HCT116 (cell line): ENCODE results near the gene MUC5B. TPM values are rescaled to one million over a fixed set of nuclear protein-coding genes. Genes with fewer than 3 reads are reported as not detected.

ENCODE experiments used
- ATAC-seq: fragments of 200-7000 bp; cut with Tn5 transposase; 2 replicates; pipeline ENCODE4 v1.9.1; 2020; ENCODE audit warnings: mild to moderate bottlenecking, moderate library complexity
- BruUV-seq: library from RNA; stranded (reverse); fragments of 400-500 nt; replicated peaks from 2 replicates; lab custom pipeline; 2021; lab: Mats Ljungman, UMichigan
- CTCF ChIA-PET: fragments of 300-600 bp; sonication (Branson Sonifier 250); formaldehyde crosslinking; loops from one replicate; lab custom pipeline; 2021; ENCODE audit warnings: antibody characterized with exemption; lab: Charles Lee
- POLR2A ChIA-PET: fragments of 300-600, 350-600 bp; sonication (Branson Sonifier 250); formaldehyde crosslinking; loops from one replicate; lab custom pipeline; 2021; ENCODE audit warnings: antibody characterized with exemption; lab: Charles Lee
- RAD21 ChIA-PET, 2 experiments: fragments of 300-600 bp; sonication (Branson Sonifier 250); formaldehyde crosslinking; loops; one replicate each; lab custom pipeline; 2023; ENCODE audit warnings: low total read pairs in 2 of 2; ENCODE audit not compliant: uncharacterized antibody in 2 of 2, unreplicated experiment in 2 of 2, low non-redundant PET in 1 of 2; lab: Charles Lee
- DNase-seq: peaks from one replicate; pipeline ENCODE4 v3.0.0-alpha.2; 2010; ENCODE audit warnings: low read depth, low spot score
- H2AFZ ChIP-seq: fragments of 200-600 bp; shearing (Covaris generic), sonication (generic); 2 replicates; pipeline ENCODE4 v1.6.1; 2017; ENCODE audit warnings: low read depth, mixed run types, mixed read lengths, antibody characterized with exemption, low read length; ENCODE audit not compliant: poor library complexity, severe bottlenecking
- H3K27ac ChIP-seq: 2 replicates; pipeline ENCODE4 v1.5.1; 2012; ENCODE audit warnings: low read depth, low read length
- H3K27me3 ChIP-seq: fragments of 200-600 bp; sonication (generic); 2 replicates; pipeline ENCODE4 v1.6.1; 2016; ENCODE audit warnings: mixed run types, low read length, mixed read lengths; ENCODE audit not compliant: insufficient read depth
- H3K36me3 ChIP-seq, 2 experiments: fragments of 200-500 bp in 1 of 2; fragments of 200-600 bp in 1 of 2; sonication (Bioruptor generic) in 1 of 2; sonication (generic) in 1 of 2; 2 replicates each; pipeline versions ENCODE4 v1.5.1 to v1.6.1; 2014 to 2016; ENCODE audit warnings: low read length in 2 of 2, inconsistent platforms in 1 of 2, mixed read lengths in 1 of 2, mixed run types in 1 of 2; ENCODE audit not compliant: insufficient read depth in 2 of 2, control insufficient read depth in 1 of 2
- H3K4me1 ChIP-seq, 2 experiments: fragments of 200-600 bp in 1 of 2; sonication (generic) in 1 of 2; 2 replicates each; pipeline versions ENCODE4 v1.5.1 to v1.6.1; 2012 to 2017; ENCODE audit warnings: low read length in 2 of 2, inconsistent platforms in 1 of 2, mild to moderate bottlenecking in 1 of 2, mixed read lengths in 1 of 2, mixed run types in 1 of 2, moderate library complexity in 1 of 2; ENCODE audit not compliant: insufficient read depth in 2 of 2, control insufficient read depth in 1 of 2
- H3K4me2 ChIP-seq: fragments of 200-600 bp; sonication (generic); 2 replicates; pipeline ENCODE4 v1.6.1; 2017; ENCODE audit warnings: mixed run types, low read length, mixed read lengths
- H3K4me3 ChIP-seq, 2 experiments: fragments of 200-600 bp in 1 of 2; sonication (generic) in 1 of 2; replicated peaks in 1 of 2; 2 replicates each; pipeline ENCODE4 v1.5.1; 2011 to 2016; ENCODE audit warnings: low read length in 2 of 2, control low read depth in 1 of 2, low read depth in 1 of 2, mild to moderate bottlenecking in 1 of 2, mixed read lengths in 1 of 2, mixed run types in 1 of 2
- H3K79me2 ChIP-seq: fragments of 200-600 bp; sonication (generic); 2 replicates; pipeline ENCODE4 v1.6.1; 2017; ENCODE audit warnings: mild to moderate bottlenecking, mixed run types, low read length, moderate library complexity, mixed read lengths; ENCODE audit not compliant: insufficient read depth
- H3K9ac ChIP-seq: fragments of 200-600 bp; sonication (generic); 2 replicates; pipeline ENCODE4 v1.6.1; 2016; ENCODE audit warnings: low read length, mixed read lengths
- H3K9me2 ChIP-seq: fragments of 200-600 bp; sonication (generic), shearing (Covaris generic); 2 replicates; pipeline ENCODE4 v1.6.1; 2017; ENCODE audit warnings: mixed run types, mild to moderate bottlenecking, moderate library complexity; ENCODE audit not compliant: insufficient read depth
- H3K9me3 ChIP-seq, 2 experiments: fragments of 200-500 bp in 1 of 2; fragments of 200-600 bp in 1 of 2; sonication (Bioruptor generic) in 1 of 2; sonication (generic) in 1 of 2; 2 replicates each; pipeline ENCODE4 v1.6.1; 2014 to 2017; ENCODE audit warnings: low read length in 2 of 2, mixed read lengths in 2 of 2, inconsistent platforms in 1 of 2, low read depth in 1 of 2, mild to moderate bottlenecking in 1 of 2, mixed run types in 1 of 2, moderate library complexity in 1 of 2; ENCODE audit not compliant: control insufficient read depth in 1 of 2, insufficient read depth in 1 of 2
- H4K20me1 ChIP-seq: fragments of 200-600 bp; sonication (generic), shearing (Covaris generic); 2 replicates; pipeline ENCODE4 v1.6.1; 2017; ENCODE audit warnings: mixed run types, mild to moderate bottlenecking, moderate library complexity; ENCODE audit not compliant: insufficient read depth
- CBX3 ChIP-seq: IDR thresholded peaks from 2 replicates; pipeline ENCODE4 v1.6.1; 2012; ENCODE audit warnings: low read depth
- EZH2 ChIP-seq: fragments of 200-600 bp; sonication (generic); IDR thresholded peaks from 2 replicates; pipeline ENCODE4 v1.6.1; 2017; ENCODE audit warnings: antibody characterized with exemption, mixed run types
- POLR2AphosphoS5 ChIP-seq: IDR thresholded peaks from 2 replicates; pipeline ENCODE4 v1.6.1; 2011; ENCODE audit warnings: mild to moderate bottlenecking, low read depth, low read length, moderate library complexity
- SP1 ChIP-seq: IDR thresholded peaks from 2 replicates; pipeline ENCODE4 v1.6.1; 2012; ENCODE audit warnings: low read depth
- YY1 ChIP-seq: IDR thresholded peaks from 2 replicates; pipeline ENCODE4 v1.6.1; 2011; ENCODE audit warnings: low read length, low read depth, moderate library complexity, mild to moderate bottlenecking; ENCODE audit not compliant: insufficient replicate concordance; ENCODE audit errors: extremely low read depth
- ZFX ChIP-seq: fragments of 450-650 bp; IDR thresholded peaks from 2 replicates; pipeline ENCODE4 v1.6.1; 2017
- ZNF274 ChIP-seq: fragments of 200-500 bp; sonication (Bioruptor generic); IDR thresholded peaks from 2 replicates; pipeline ENCODE4 v1.6.1; 2014; ENCODE audit warnings: mild to moderate bottlenecking, low read depth, low read length, inconsistent platforms
- intact Hi-C: fragments of 100-400 bp; cut with micrococcal nuclease; formaldehyde crosslinking; loops from 2 replicates; pipeline ENCODE4 v1.10.0; 2022
- total RNA-seq: library from RNA; stranded (reverse); gene quantifications from one replicate; pipeline ENCODE4 v1.2.1, GENCODE V29; 2021; ENCODE audit not compliant: unreplicated experiment
- TF ChIP-seq, protein P1 (sequence below): IDR thresholded peaks from 2 replicates; pipeline ENCODE4 v1.6.1; 2012
- TF ChIP-seq, protein P2 (sequence below): IDR thresholded peaks from 2 replicates; pipeline ENCODE4 v1.6.1; 2011; ENCODE audit warnings: mild to moderate bottlenecking, low read length, moderate library complexity; ENCODE audit not compliant: insufficient replicate concordance; ENCODE audit errors: extremely low read depth

MUC5B gene
- total RNA-seq, 1 experiment from 2014 or later = 1.5 TPM

DNA sequence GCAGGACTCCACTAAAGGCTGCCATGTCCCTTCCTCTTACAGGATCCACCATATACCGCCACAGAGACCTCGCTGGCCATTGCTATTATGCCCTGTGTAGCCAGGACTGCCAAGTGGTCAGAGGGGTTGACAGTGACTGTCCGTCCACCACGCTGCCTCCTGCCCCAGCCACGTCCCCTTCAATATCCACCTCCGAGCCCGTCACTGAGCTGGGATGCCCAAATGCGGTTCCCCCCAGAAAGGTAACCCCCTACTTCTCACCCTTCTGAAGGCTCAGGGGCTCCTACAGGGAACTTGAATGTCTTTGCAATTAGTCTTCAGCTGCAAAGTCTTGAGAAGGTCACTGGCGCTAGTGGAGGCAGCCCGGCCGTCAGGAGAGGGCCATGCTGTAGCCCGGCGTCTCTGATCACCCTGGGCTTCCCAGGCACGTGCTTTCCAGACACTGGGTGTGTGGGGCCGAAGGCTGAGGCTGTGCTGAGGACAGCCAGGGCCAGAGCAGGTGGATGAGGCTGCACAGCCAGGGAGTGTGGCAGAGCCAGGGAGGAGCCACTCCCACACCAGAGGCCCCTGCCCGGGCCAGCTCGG, 30.0 kb upstream of the MUC5B start:
- Histone ChIP-seq H3K79me2 (no peaks in the 10 kb centered on the region), H3K4me3 (no peak overlapping the region), H3K4me2 (no peak overlapping the region), H3K9ac (no peak overlapping the region), H3K27me3 (no peaks in the 10 kb centered on the region), H3K4me1 (no peaks in the 10 kb centered on the region), H4K20me1 (no peaks in the 10 kb centered on the region), H2AFZ (no peak overlapping the region)
- DNase-seq = no peak
- ChIA-PET POLR2A (no interaction called here), CTCF (no interaction called here)
- intact Hi-C loops = no loop called here
- BruUV-seq = no TSS peak
- TF ChIP-seq, protein P1, sequence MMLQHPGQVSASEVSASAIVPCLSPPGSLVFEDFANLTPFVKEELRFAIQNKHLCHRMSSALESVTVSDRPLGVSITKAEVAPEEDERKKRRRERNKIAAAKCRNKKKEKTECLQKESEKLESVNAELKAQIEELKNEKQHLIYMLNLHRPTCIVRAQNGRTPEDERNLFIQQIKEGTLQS = no peak
- TF ChIP-seq POLR2AphosphoS5 (no peak), CBX3 (no peak)
- TF ChIP-seq, all 23 proteins: peak for 0
- no peak overlapping the region for H3K27ac ChIP-seq
- no peaks in the 10 kb centered on the region for H3K9me2 ChIP-seq
- no peaks in the 10 kb centered on the region for H3K9me3 ChIP-seq
- H3K36me3 ChIP-seq = no peaks in the 10 kb centered on the region
- RAD21 ChIA-PET = no interaction called here
- no peak for ATAC-seq

DNA sequence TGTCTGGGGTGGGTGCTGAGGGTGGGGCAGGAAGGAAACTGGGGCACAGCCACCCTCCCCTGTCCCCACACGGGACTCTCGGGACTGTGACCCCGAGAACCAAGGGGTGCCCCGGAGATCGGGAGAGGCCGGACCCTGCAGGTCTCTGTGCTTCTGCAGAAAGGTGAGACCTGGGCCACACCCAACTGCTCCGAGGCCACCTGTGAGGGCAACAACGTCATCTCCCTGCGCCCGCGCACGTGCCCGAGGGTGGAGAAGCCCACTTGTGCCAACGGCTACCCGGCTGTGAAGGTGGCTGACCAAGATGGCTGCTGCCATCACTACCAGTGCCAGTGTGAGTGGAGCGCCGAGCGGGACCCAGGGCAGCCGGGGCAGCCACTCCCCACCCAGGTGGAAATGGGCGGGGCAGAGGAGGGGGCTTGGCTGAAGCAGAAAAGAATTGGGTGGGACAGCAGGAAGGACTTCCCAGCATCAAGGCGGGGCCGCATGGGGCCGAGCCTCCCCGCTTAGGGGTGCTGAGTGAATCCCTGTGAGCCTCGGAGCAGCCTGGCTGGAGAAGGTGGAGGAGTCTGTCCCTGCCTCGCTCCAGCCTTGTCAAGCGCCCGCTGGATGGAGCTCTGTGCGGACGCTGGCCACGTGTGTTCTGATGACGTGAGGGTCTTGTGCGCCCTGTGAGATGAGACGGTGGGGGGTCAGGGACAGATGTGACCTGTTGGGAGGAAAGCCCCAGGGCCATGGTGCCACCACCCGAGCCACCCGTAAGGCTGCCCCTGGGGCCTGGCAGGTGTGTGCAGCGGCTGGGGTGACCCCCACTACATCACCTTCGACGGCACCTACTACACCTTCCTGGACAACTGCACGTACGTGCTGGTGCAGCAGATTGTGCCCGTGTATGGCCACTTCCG, 29.3 kb upstream of the MUC5B start:
- ChIA-PET CTCF (no interaction called here), RAD21 (no interaction called here), POLR2A (no interaction called here)
- no TSS peak for BruUV-seq
- Histone ChIP-seq H3K27ac (no peak overlapping the region), H3K27me3 (no peaks in the 10 kb centered on the region), H3K9ac (no peak overlapping the region), H3K4me2 (no peak overlapping the region), H2AFZ (no peak overlapping the region), H4K20me1 (no peaks in the 10 kb centered on the region), H3K9me3 (no peaks in the 10 kb centered on the region), H3K36me3 (no peaks in the 10 kb centered on the region), H3K4me3 (no peak overlapping the region), H3K79me2 (no peaks in the 10 kb centered on the region), H3K4me1 (no peaks in the 10 kb centered on the region), H3K9me2 (no peaks in the 10 kb centered on the region)
- TF ChIP-seq EZH2 = no peak
- no peak for TF ChIP-seq SP1
- TF ChIP-seq, protein P1 = no peak
- TF ChIP-seq YY1 = no peak
- TF ChIP-seq, protein P2, sequence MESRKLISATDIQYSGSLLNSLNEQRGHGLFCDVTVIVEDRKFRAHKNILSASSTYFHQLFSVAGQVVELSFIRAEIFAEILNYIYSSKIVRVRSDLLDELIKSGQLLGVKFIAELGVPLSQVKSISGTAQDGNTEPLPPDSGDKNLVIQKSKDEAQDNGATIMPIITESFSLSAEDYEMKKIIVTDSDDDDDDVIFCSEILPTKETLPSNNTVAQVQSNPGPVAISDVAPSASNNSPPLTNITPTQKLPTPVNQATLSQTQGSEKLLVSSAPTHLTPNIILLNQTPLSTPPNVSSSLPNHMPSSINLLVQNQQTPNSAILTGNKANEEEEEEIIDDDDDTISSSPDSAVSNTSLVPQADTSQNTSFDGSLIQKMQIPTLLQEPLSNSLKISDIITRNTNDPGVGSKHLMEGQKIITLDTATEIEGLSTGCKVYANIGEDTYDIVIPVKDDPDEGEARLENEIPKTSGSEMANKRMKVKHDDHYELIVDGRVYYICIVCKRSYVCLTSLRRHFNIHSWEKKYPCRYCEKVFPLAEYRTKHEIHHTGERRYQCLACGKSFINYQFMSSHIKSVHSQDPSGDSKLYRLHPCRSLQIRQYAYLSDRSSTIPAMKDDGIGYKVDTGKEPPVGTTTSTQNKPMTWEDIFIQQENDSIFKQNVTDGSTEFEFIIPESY = no peak
- no peak for TF ChIP-seq ZNF274
- TF ChIP-seq ZFX = no peak
- DNase-seq (no peak), ATAC-seq (no peak)
- intact Hi-C loops = no loop called here
